Measurements from ENCODE around the gene USP48.

The USP48 gene, protein sequence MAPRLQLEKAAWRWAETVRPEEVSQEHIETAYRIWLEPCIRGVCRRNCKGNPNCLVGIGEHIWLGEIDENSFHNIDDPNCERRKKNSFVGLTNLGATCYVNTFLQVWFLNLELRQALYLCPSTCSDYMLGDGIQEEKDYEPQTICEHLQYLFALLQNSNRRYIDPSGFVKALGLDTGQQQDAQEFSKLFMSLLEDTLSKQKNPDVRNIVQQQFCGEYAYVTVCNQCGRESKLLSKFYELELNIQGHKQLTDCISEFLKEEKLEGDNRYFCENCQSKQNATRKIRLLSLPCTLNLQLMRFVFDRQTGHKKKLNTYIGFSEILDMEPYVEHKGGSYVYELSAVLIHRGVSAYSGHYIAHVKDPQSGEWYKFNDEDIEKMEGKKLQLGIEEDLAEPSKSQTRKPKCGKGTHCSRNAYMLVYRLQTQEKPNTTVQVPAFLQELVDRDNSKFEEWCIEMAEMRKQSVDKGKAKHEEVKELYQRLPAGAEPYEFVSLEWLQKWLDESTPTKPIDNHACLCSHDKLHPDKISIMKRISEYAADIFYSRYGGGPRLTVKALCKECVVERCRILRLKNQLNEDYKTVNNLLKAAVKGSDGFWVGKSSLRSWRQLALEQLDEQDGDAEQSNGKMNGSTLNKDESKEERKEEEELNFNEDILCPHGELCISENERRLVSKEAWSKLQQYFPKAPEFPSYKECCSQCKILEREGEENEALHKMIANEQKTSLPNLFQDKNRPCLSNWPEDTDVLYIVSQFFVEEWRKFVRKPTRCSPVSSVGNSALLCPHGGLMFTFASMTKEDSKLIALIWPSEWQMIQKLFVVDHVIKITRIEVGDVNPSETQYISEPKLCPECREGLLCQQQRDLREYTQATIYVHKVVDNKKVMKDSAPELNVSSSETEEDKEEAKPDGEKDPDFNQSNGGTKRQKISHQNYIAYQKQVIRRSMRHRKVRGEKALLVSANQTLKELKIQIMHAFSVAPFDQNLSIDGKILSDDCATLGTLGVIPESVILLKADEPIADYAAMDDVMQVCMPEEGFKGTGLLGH

DNA sequence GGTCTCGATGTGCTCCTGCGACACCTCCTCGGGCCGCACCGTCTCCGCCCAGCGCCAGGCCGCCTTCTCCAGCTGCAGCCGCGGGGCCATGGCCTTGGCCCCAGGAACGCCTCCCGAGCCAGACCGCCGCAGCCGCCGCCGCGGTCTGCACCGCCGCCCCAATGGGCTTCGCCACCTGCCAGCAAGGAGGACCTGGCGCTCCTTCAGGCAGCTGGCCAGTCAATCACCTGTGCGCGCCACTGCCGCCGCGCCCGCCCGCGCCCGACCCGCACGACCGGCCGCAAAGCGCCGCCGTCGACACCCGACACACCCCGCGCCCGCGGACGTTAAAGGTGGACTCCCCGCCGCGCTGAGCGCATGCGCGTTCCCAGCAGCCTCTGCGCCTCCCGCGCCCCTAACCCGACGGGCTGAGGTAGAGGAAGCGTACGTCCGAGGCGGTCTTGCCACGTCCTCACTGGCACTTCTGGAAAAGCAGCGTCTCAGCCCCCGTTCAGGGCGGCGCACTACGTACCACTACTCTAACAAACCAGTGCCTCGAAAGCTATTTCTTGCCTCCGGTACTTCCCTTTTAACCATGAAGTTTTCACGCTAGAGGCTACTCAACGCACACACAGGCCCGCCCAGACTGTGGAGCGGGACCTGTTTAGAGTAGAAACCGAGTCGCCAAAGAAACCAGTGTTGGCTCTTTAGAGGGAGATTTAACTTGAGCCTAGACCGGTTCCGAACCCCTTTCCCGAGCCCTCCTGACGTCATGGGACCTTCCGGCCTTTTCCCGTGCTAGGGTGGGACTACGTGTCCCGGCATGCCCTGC, at the start of gene USP48:
Gene USP48, minus strand, starts transcription at position 282 of the 811 bp plus-strand sequence. Its CDS starts 192 bp downstream, at position 90.
- peak within 1 kb of the TSS; percentile 100 for H3K4me3 ChIP-seq (ENCODE audit: low read depth, low read length)
- DNase-seq (ENCODE audit: low read depth) = peak; percentile 98
- TF ChIP-seq, protein P1, sequence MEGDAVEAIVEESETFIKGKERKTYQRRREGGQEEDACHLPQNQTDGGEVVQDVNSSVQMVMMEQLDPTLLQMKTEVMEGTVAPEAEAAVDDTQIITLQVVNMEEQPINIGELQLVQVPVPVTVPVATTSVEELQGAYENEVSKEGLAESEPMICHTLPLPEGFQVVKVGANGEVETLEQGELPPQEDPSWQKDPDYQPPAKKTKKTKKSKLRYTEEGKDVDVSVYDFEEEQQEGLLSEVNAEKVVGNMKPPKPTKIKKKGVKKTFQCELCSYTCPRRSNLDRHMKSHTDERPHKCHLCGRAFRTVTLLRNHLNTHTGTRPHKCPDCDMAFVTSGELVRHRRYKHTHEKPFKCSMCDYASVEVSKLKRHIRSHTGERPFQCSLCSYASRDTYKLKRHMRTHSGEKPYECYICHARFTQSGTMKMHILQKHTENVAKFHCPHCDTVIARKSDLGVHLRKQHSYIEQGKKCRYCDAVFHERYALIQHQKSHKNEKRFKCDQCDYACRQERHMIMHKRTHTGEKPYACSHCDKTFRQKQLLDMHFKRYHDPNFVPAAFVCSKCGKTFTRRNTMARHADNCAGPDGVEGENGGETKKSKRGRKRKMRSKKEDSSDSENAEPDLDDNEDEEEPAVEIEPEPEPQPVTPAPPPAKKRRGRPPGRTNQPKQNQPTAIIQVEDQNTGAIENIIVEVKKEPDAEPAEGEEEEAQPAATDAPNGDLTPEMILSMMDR (IDR thresholded peaks at IDR 0.05; ENCODE audit: insufficient read depth, low read depth, low read length, missing control alignments) = no peak

DNA sequence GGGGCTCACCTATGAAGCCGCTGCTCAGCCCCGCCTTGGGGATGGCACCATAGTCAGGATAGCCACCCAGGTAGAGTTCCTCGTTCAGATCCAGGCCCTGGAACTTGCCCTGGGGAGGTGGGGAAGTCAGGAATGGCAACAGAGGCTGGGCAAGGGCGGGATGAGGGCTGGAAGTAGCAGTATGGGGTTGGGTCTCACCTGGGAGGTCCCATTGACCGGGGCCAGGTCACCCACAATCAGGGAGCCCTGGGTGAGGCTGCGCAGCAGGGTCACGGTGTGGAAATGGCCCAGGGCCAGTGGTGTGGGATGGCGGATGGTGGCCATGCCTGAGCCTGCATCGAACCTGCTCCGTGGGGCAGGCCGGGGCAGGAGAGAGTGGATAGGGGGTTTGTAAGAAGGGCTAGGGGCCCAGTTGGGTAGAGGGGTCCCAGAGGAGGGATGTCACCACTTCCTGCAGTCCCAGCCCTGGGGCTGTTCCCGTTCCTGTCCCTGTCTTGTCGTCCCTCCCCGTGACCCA, 48.6 kb upstream of the USP48 start:
- no peak for DNase-seq (ENCODE audit: low read depth)
- TF ChIP-seq, protein P1 (IDR thresholded peaks at IDR 0.05; ENCODE audit: insufficient read depth, low read depth, low read length, missing control alignments) = no peak
- no peak overlapping the region for H3K4me3 ChIP-seq (ENCODE audit: low read depth, low read length)

DNA sequence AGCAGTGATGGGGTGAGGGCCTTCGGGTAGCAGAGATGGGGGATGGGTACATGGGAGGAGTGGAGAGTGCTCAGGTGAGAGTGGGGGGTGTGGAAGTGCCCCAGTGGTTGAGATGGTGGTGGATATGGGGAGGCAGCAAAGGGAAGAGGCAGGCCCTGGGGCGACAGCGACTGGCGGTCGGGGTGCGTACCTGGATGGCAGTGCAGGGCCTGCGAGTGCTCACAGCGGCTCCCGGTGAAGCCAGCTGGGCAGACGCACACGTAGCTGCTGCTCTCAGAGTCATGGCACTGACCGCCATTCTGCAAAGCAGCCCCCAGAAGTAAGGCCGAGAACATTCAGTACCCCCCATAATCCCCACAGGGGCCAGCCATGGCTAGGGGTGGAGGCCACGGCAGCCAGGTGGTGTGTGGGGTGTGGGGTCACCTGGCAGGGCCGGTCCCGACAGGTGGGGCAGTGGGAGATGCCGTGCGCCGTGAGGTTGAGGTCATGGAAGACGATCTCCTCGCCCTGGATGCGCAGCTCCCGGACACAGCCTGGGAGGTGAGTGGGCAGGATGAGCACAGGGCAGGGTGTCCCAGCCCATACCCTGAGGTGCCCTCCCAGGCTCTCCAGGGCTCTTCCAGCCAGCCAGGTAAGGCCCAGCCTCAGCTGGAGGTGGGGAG, 48.0 kb upstream of the USP48 start:
- no peak for DNase-seq (ENCODE audit: low read depth)
- H3K4me3 ChIP-seq (ENCODE audit: low read depth, low read length) = no peak overlapping the region
- TF ChIP-seq, protein P1 (IDR thresholded peaks at IDR 0.05; ENCODE audit: insufficient read depth, low read depth, low read length, missing control alignments) = no peak

DNA sequence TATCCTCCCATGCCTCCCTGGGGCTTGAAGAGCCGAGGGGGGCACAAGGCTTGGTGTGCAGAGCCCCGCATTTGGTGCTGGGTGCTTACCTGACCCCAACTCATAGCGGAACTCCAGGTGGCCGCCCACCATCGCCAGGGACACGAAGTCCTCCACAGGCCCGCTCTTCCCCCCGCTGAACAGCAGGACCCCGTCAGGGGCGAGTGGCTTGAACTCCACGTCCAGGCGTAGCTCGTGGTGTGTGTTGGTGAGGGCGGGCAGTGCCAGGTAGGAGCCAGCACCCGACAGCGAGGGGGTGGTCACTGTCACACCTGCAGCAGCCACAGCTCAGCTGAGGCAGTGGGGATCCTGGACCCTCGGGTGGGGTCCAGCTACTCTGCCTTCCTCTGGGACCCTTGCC, 46.3 kb upstream of the USP48 start:
- TF ChIP-seq, protein P1 (IDR thresholded peaks at IDR 0.05; ENCODE audit: insufficient read depth, low read depth, low read length, missing control alignments) = no peak
- no peak overlapping the region for H3K4me3 ChIP-seq (ENCODE audit: low read depth, low read length)
- DNase-seq (ENCODE audit: low read depth) = no peak

DNA sequence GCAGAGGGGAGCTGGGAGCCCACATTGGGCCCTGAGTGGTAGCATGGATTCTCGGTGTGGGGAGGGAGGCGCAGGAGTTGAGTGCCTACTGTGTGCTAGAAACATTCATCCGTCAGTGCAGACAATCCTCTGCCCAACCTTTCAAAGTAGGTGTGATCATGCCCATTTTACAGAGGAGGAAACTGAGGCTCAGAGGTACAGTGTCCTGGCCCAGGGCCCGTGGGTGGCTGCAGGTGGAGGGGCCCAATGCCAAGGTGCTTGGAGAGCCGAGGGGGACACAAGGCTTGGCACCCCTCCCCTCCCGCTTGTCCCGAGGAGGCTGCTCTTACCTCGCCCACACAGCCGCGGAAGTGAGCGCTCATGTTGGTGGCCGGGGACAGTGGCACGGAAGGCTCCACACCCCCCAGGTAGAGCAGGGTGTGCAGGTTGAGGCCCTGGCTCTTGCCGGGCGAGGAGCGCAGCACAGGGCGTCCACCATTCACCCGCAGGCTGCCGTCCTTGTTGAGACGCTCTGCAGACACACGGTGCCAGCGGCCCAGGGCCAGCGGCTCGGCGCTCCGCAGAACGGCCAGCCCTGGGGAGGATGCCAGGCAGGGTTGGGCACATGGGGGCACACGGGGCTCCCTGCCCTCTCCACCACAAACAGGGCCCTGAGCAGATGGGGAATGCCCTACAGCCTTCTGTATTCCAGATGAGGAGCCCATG, 45.7 kb upstream of the USP48 start:
- no peak overlapping the region for H3K4me3 ChIP-seq (ENCODE audit: low read depth, low read length)
- TF ChIP-seq, protein P1 (IDR thresholded peaks at IDR 0.05; ENCODE audit: insufficient read depth, low read depth, low read length, missing control alignments) = no peak
- DNase-seq (ENCODE audit: low read depth) = no peak
